HPDE6-E6E7 (cell line): ENCODE measurements around the gene ZFPL1.
A peak's percentile ranks its signal among the peaks of the same experiment; 100 is the strongest.

ENCODE experiments used
- DNase-seq: peaks from one replicate; pipeline ENCODE4 v3.0.0; 2011; ENCODE audit warnings: missing footprints; ENCODE audit errors: extremely low spot score

Gene ZFPL1

GRCh38 chr11:65128182-65129145 is 44.4 kb downstream of the ZFPL1 start:
- no peak for DNase-seq

GRCh38 chr11:65129649-65130441 is 45.8 kb downstream of the ZFPL1 start:
- DNase-seq: no peak

DNA sequence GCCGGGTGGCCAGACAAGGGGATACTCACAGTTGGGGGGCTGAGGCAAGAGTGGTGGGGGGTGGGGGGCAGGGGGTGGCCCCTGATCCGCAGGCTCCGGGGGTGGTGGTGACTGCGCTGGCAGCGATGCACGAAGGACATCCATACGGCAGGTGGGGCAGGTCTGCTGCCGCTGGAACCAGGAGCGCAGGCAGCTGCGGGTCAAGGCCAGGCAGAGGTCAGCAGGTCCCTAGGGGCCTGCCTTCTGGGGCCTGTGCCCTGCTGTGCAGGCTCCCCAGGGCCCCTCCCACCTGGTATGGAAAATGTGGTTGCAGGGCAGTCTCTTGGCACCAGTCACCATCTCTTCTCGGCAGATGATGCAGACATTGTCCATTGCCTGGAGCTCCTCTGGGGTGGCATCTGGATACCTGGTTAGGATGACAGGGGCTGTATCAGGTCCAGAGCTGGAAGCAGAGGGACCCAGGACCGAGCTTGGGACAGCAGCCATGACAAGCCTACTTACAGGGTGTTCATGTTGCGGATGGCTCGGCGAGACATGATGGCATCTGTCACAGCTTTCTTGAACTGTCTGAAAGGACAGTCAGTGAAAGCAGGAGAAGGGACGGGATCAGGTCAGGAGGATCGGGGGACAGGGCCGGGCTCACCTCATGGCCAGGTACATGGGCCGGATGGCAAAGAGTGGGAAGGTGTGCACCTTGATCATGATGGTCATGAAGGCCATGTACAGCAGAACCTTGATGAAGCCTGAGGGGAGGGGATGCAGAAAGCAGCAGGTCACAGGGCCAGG is 46.8 kb downstream of the ZFPL1 start:
- no peak for DNase-seq

- no peak for DNase-seq
Measured at GRCh38 chr11:65131417-65131776, 47.4 kb downstream of the ZFPL1 start.

GRCh38 chr11:65131895-65132237 is 47.8 kb downstream of the ZFPL1 start:
- DNase-seq: no peak

GRCh38 chr11:65132238-65132987 is 48.4 kb downstream of the ZFPL1 start:
- DNase-seq: no peak

GRCh38 chr11:65132988-65133700 is 49.1 kb downstream of the ZFPL1 start:
- peak; percentile 72 for DNase-seq

DNA sequence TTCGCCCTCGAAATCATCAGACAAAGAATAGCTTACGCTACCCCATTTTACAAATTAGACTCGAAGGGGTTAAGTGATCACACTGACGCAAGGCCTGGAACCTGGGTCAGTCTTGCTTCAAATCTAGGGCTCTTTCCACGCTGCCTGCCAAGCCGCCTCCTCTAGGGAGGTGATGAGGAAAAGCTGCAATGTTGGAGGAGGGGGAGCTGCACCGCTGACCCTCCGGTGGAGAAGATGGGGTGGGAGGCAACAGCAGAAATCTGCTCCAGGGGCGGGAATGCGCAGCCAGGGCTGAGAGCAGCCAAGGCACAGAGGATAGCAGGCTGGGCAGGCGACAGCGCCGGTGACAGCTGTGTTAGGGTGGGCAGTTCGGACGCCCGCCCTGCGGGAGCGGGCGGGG is 49.7 kb downstream of the ZFPL1 start:
- DNase-seq: no peak

- peak; percentile 89 for DNase-seq
Measured at GRCh38 chr11:65134240-65134951, 50.4 kb downstream of the ZFPL1 start, which contains the start of gene SYVN1. Gene SYVN1, minus strand, starts transcription at chr11:65134519. Its CDS starts 918 bp downstream, at chr11:65133601.

DNA sequence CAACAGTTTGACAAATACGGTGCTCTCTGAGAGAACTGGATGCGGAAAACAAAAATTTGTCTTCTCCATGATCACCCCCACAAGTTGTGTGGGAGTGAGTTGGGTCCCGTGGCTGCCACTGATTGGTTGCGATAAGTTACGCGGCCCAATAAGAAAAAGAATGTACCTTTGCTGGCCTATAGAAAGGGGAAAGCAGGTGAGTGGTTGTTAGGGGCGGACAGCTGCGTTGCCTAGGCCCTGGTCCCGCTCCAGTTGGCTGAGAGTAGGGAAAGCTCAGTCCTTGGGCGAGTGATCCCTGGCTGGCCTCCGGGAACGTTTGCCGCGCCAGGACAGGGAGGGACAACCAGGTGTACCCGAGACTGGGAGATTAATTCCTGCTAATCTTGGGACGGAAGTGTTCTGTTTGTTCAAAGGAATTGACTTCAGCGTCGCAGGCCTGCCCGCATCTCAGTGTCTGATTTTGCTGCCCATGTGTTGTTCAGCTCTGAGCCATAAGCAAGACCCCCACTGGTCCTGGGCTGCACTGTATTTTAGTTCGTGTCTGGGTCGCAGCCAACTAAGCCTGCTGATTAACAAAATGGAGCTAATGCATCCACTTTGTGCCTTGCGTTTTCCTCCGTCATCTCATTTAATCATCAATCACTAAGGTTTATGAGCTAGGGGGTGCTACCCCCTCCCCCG is 51.1 kb downstream of the ZFPL1 start:
- peak; percentile 99 for DNase-seq

GRCh38 chr11:65135633-65136145 is 51.7 kb downstream of the ZFPL1 start:
- no peak for DNase-seq

- no peak for DNase-seq
Measured at GRCh38 chr11:65136515-65137096, 52.6 kb downstream of the ZFPL1 start.
